SH-SY5Y (cell line): Measurements from ENCODE around the gene TAS2R7.

Experiments
- GATA2 ChIP-seq: IDR thresholded peaks from 2 replicates; pipeline ENCODE4 v1.6.1; 2011; ENCODE audit warnings: mild to moderate bottlenecking, low read depth, low read length
- GATA3 ChIP-seq: IDR thresholded peaks from 2 replicates; pipeline ENCODE4 v1.6.1; 2011; ENCODE audit warnings: low read depth, mild to moderate bottlenecking, low read length, moderate library complexity

GRCh38 chr12:10794222-10794621, 8.2 kb downstream of the TAS2R7 start:
- TF ChIP-seq GATA2 (no peak), GATA3 (no peak)
